Calu3 (cell line): ENCODE results near the gene SLC25A21. TPM values are rescaled to one million over a fixed set of nuclear protein-coding genes. Genes with fewer than 3 reads are reported as not detected.

ENCODE experiments used
- BruUV-seq: library from RNA; stranded (reverse); fragments of 400-500 nt; replicated peaks from 2 replicates; lab custom pipeline; 2021; lab: Mats Ljungman, UMichigan
- CTCF ChIA-PET: fragments of 300-600 bp; sonication (Branson Sonifier 250); formaldehyde crosslinking; loops from one replicate; lab custom pipeline; 2022; ENCODE audit warnings: antibody characterized with exemption; lab: Charles Lee
- DNase-seq: peaks from one replicate; pipeline ENCODE4 v3.0.0; 2022
- H3K27ac Mint-ChIP-seq: one replicate; pipeline ENCODE4 v1.8.0; 2022; ENCODE audit warnings: mixed read lengths; ENCODE audit not compliant: unreplicated experiment
- H3K27me3 Mint-ChIP-seq: one replicate; pipeline ENCODE4 v1.8.0; 2022; ENCODE audit warnings: mixed read lengths; ENCODE audit not compliant: unreplicated experiment
- H3K36me3 Mint-ChIP-seq: one replicate; pipeline ENCODE4 v1.8.0; 2022; ENCODE audit warnings: mild to moderate bottlenecking, moderate library complexity, mixed read lengths; ENCODE audit not compliant: insufficient read depth, unreplicated experiment
- H3K4me1 Mint-ChIP-seq: one replicate; pipeline ENCODE4 v1.8.0; 2022; ENCODE audit warnings: mild to moderate bottlenecking, low read depth, mixed read lengths; ENCODE audit not compliant: unreplicated experiment
- H3K4me3 Mint-ChIP-seq: one replicate; pipeline ENCODE4 v1.8.0; 2022; ENCODE audit warnings: mild to moderate bottlenecking, low read depth, moderate library complexity, mixed read lengths; ENCODE audit not compliant: unreplicated experiment
- H3K9me3 Mint-ChIP-seq: one replicate; pipeline ENCODE4 v1.8.0; 2022; ENCODE audit warnings: low read depth, mixed read lengths; ENCODE audit not compliant: unreplicated experiment
- intact Hi-C: fragments of 100-400 bp; cut with micrococcal nuclease; formaldehyde crosslinking; loops from one replicate; pipeline ENCODE4 v1.10.0; 2022; ENCODE audit not compliant: unreplicated experiment
- total RNA-seq: library from RNA; stranded (reverse); gene quantifications from 2 replicates; pipeline ENCODE4 v1.2.3, GENCODE V29; 2022
- TF ChIP-seq, protein P1 (sequence below): fragments of 200-600 bp; IDR thresholded peaks from one replicate; pipeline ENCODE4 v1.8.0; 2022; ENCODE audit warnings: antibody characterized with exemption; ENCODE audit not compliant: unreplicated experiment

Gene SLC25A21
- total RNA-seq, 1 experiment from 2014 or later = 1.4 TPM

DNA sequence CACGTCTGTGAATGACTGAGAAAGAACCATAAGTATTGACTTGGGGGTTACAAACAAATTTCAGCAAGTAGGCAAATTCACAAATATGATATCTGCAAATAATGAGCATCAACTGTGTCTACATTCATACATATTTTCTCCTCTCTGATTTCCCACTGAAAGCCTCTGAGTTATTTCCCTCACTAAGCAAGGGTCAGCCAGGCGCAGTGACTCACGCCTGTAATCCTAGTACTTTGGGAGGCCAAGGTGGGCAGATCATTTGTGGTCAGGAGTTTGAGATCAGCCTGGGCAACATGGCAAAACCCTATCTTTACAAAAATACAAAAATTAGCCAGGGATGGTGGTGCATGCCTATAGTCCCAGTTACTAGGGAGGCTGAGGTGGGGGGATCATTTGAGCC, 80.8 kb downstream of the SLC25A21 start:
- no peak for DNase-seq
- Mint-ChIP-seq H3K27me3 (no peaks in the 10 kb centered on the region), H3K9me3 (no peaks in the 10 kb centered on the region), H3K36me3 (no peaks in the 10 kb centered on the region), H3K4me1 (peaks cover 19% of the 10 kb centered on the region), H3K27ac (no peak overlapping the region), H3K4me3 (no peak overlapping the region)
- TF ChIP-seq, protein P1, sequence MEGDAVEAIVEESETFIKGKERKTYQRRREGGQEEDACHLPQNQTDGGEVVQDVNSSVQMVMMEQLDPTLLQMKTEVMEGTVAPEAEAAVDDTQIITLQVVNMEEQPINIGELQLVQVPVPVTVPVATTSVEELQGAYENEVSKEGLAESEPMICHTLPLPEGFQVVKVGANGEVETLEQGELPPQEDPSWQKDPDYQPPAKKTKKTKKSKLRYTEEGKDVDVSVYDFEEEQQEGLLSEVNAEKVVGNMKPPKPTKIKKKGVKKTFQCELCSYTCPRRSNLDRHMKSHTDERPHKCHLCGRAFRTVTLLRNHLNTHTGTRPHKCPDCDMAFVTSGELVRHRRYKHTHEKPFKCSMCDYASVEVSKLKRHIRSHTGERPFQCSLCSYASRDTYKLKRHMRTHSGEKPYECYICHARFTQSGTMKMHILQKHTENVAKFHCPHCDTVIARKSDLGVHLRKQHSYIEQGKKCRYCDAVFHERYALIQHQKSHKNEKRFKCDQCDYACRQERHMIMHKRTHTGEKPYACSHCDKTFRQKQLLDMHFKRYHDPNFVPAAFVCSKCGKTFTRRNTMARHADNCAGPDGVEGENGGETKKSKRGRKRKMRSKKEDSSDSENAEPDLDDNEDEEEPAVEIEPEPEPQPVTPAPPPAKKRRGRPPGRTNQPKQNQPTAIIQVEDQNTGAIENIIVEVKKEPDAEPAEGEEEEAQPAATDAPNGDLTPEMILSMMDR = no peak
- intact Hi-C loops = no loop called here
- CTCF ChIA-PET = interaction anchor here (0.6 kb wide), 1 partner anchor 95 kb away, joined by 7 read pairs; no protein-coding TSS in a partner anchor
- no TSS peak for BruUV-seq

DNA sequence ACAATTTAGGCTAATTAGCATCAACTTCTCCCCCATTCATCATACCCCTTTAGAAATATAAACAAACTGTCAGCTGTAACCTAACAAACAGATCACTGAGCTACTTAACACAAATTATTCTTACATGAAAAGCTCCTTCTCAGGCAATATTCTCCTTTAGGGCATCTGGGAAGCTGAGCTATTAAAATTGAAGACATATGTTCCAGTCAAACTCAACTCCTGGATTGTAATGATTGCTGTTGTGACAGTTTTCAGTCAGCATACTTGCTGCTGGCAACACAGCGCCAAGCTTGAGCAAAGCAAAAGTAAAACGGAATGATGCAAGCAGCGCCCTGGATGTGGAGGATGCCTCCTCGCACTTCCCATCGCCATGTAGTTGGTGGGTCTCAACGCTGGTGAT, 82.4 kb downstream of the SLC25A21 start:
- Mint-ChIP-seq H3K9me3 (no peaks in the 10 kb centered on the region), H3K4me3 (no peak overlapping the region), H3K27ac (no peak overlapping the region), H3K27me3 (no peaks in the 10 kb centered on the region), H3K36me3 (no peaks in the 10 kb centered on the region), H3K4me1 (peaks cover 19% of the 10 kb centered on the region)
- intact Hi-C loops = no loop called here
- BruUV-seq = no TSS peak
- TF ChIP-seq, protein P1 = no peak
- CTCF ChIA-PET = interaction anchor here (1.4 kb wide), 1 partner anchor 28 kb away, joined by 3 read pairs; no protein-coding TSS in a partner anchor
- no peak for DNase-seq

DNA sequence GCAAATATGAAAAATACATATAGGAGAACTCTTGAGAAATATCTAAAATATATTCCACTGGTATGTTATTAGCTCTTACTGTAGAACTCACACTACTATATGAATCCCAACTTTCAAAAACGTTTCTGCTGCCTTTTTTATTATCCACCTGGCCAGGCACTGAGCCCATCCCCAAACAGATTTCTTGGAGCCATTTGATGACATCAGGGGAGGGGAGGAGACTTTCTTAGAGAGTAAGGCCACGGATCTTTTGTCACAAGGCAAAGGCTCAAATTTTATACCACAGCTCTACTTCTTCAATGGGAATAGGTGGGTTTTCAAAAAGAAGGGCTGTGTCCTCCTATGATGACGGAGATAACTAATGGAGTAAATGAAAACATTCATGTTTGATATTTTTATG, 83.0 kb downstream of the SLC25A21 start:
- Mint-ChIP-seq H3K4me1 (peaks cover 21% of the 10 kb centered on the region), H3K9me3 (no peaks in the 10 kb centered on the region), H3K4me3 (no peak overlapping the region), H3K27ac (no peak overlapping the region), H3K27me3 (no peaks in the 10 kb centered on the region), H3K36me3 (no peaks in the 10 kb centered on the region)
- CTCF ChIA-PET = no interaction called here
- intact Hi-C loops = loop anchor here (2.0 kb wide), 1 partner anchor 27 kb away; no protein-coding TSS in a partner anchor
- DNase-seq = no peak
- BruUV-seq = no TSS peak
- TF ChIP-seq, protein P1 = no peak

DNA sequence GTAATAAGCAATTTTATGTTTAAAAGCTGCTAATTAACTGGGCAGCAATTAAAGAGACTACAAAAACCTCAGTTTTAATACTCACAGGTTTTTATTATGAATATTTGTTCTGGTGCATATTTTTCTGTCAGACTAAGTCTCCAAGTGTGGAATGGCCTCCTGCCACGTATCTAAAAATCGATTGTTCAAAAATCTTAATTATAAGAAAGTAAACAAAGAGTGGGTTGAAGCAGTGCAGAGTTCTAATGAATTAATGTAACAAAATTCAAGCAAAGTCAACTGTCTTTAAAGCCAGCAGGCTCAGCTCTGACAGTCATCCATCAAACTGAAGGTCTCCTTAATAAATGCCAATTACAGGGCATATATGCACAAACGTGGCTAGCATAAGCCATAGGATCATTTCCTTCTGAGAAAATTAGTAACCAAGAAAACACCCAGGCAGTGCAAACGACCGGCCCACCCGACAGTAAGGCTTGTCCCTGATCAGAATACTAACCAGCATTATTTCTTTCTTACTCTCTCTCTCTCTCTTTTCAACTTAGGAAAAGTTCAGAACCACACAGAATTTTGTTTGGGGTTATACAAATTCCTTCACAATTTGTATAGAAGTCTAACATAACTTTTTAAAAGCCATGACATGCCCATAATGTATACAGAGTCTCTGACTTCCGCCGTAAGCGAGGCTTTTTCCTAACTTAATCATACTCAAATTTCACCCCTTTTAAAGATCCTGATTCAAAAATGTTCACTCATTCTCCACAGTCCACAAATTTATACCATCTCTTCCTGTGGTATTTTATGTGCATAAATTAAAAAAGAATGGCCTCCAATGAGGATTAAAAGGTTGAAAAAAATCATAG, 83.8 kb downstream of the SLC25A21 start:
- Mint-ChIP-seq H3K36me3 (no peaks in the 10 kb centered on the region), H3K27ac (no peak overlapping the region), H3K4me3 (no peak overlapping the region), H3K4me1 (peaks cover 30% of the 10 kb centered on the region), H3K27me3 (no peaks in the 10 kb centered on the region), H3K9me3 (no peaks in the 10 kb centered on the region)
- BruUV-seq = no TSS peak
- no peak for DNase-seq
- TF ChIP-seq, protein P1 = no peak
- intact Hi-C loops = loop anchor here (2.0 kb wide), 1 partner anchor 28 kb away; no protein-coding TSS in a partner anchor
- CTCF ChIA-PET = interaction anchor here (0.6 kb wide), 1 partner anchor 62 kb away, joined by 3 read pairs; no protein-coding TSS in a partner anchor
